GM23338 (cell line): ENCODE results near the gene ADAMTS17. TPM values are rescaled to one million over a fixed set of nuclear protein-coding genes. Genes with fewer than 3 reads are reported as not detected.
A peak's percentile ranks its signal among the peaks of the same experiment; 100 is the strongest.

Source experiments
- ATAC-seq: fragments of 200-7000 bp; cut with Tn5 transposase; 3 replicates; pipeline ENCODE4 v1.9.1; 2020
- DNase-seq: peaks from one replicate; pipeline ENCODE4 v3.0.0-alpha.2; 2015; ENCODE audit warnings: low spot score
- H2AFZ ChIP-seq: fragments of 200-600 bp; sonication (generic); 2 replicates; pipeline ENCODE4 v1.8.0; 2016; ENCODE audit warnings: antibody characterized with exemption, mild to moderate bottlenecking, moderate library complexity
- H3F3A ChIP-seq: fragments of 200-600 bp; sonication (generic); replicated peaks from 2 replicates; pipeline ENCODE4 v1.8.0; 2017; ENCODE audit warnings: antibody characterized with exemption, mixed run types, low read depth
- H3K27ac ChIP-seq: fragments of 200-600 bp; sonication (generic); 2 replicates; pipeline ENCODE4 v1.6.1; 2016; ENCODE audit warnings: low read depth
- H3K27me3 ChIP-seq: fragments of 200-600 bp; sonication (generic); 2 replicates; pipeline ENCODE4 v1.8.0; 2016; ENCODE audit warnings: mild to moderate bottlenecking, mixed run types, moderate library complexity; ENCODE audit not compliant: insufficient read depth
- H3K36me3 ChIP-seq: fragments of 200-600 bp; sonication (generic); 2 replicates; pipeline ENCODE4 v1.8.0; 2016; ENCODE audit warnings: mild to moderate bottlenecking; ENCODE audit not compliant: insufficient read depth
- H3K4me1 ChIP-seq: fragments of 200-600 bp; sonication (generic); 2 replicates; pipeline ENCODE4 v1.8.0; 2016; ENCODE audit warnings: mild to moderate bottlenecking, moderate library complexity; ENCODE audit not compliant: insufficient read depth
- H3K4me2 ChIP-seq: fragments of 200-600 bp; sonication (generic); 2 replicates; pipeline ENCODE4 v1.7.1; 2017; ENCODE audit warnings: mixed run types
- H3K4me3 ChIP-seq: fragments of 200-600 bp; sonication (generic); 2 replicates; pipeline ENCODE4 v1.6.1; 2016; ENCODE audit warnings: mixed run types
- H3K79me2 ChIP-seq: fragments of 200-600 bp; sonication (generic); replicated peaks from 2 replicates; pipeline ENCODE4 v1.8.0; 2017; ENCODE audit warnings: mild to moderate bottlenecking; ENCODE audit not compliant: insufficient read depth
- H3K9me2 ChIP-seq: fragments of 200-600 bp; sonication (generic); 2 replicates; pipeline ENCODE4 v1.8.0; 2017; ENCODE audit not compliant: insufficient read depth
- H4K20me1 ChIP-seq: fragments of 200-600 bp; sonication (generic); replicated peaks from 2 replicates; pipeline ENCODE4 v1.8.0; 2017; ENCODE audit warnings: mild to moderate bottlenecking; ENCODE audit not compliant: insufficient read depth
- H3K27ac Mint-ChIP-seq: 2 replicates; pipeline ENCODE4 v1.8.0; 2020; ENCODE audit warnings: inconsistent platforms, mild to moderate bottlenecking, moderate library complexity, mixed read lengths
- H3K27me3 Mint-ChIP-seq: 3 replicates; pipeline ENCODE4 v1.8.0; 2022; ENCODE audit warnings: low read depth, mild to moderate bottlenecking, moderate library complexity, mixed read lengths, inconsistent platforms; ENCODE audit not compliant: insufficient read depth, poor library complexity
- H3K36me3 Mint-ChIP-seq: 3 replicates; pipeline ENCODE4 v1.8.0; 2021; ENCODE audit warnings: low read depth, mild to moderate bottlenecking, inconsistent platforms, moderate library complexity, mixed read lengths
- H3K4me1 Mint-ChIP-seq: 3 replicates; pipeline ENCODE4 v1.8.0; 2020; ENCODE audit warnings: mild to moderate bottlenecking, inconsistent platforms, mixed read lengths
- H3K4me3 Mint-ChIP-seq: 3 replicates; pipeline ENCODE4 v1.8.0; 2021; ENCODE audit warnings: moderate library complexity, mild to moderate bottlenecking, inconsistent platforms, mixed read lengths
- H3K9me3 Mint-ChIP-seq: 3 replicates; pipeline ENCODE4 v1.8.0; 2020; ENCODE audit warnings: moderate library complexity, mild to moderate bottlenecking, inconsistent platforms, mixed read lengths
- CREB1 ChIP-seq: fragments of 250-450 bp; sonication (Bioruptor Pico); IDR thresholded peaks from 2 replicates; pipeline ENCODE4 v1.5.0; 2020; ENCODE audit warnings: low read depth, mild to moderate bottlenecking, moderate library complexity
- EZH2 ChIP-seq: fragments of 200-600 bp; sonication (generic); IDR thresholded peaks from one replicate; pipeline ENCODE4 v1.8.0; 2017; ENCODE audit warnings: antibody characterized with exemption, mild to moderate bottlenecking, low read depth; ENCODE audit not compliant: unreplicated experiment
- EZH2phosphoT487 ChIP-seq: fragments of 200-600 bp; sonication (generic); IDR thresholded peaks from one replicate; pipeline ENCODE4 v1.8.1; 2018; ENCODE audit warnings: antibody characterized with exemption; ENCODE audit not compliant: unreplicated experiment
- JUNB ChIP-seq: IDR thresholded peaks from one replicate; pipeline ENCODE4 v1.6.1; 2016; ENCODE audit warnings: antibody characterized with exemption; ENCODE audit not compliant: unreplicated experiment
- NANOG ChIP-seq: IDR thresholded peaks from 2 replicates; pipeline ENCODE4 v1.6.1; 2016; ENCODE audit warnings: antibody characterized with exemption, borderline replicate concordance
- POLR2AphosphoS5 ChIP-seq: IDR thresholded peaks from 2 replicates; pipeline ENCODE4 v1.6.1; 2016; ENCODE audit warnings: antibody characterized with exemption, low read depth
- STAT1 ChIP-seq: IDR thresholded peaks from one replicate; pipeline ENCODE4 v1.6.1; 2016; ENCODE audit warnings: antibody characterized with exemption; ENCODE audit not compliant: unreplicated experiment
- ZNF114 ChIP-seq: fragments of 250-450 bp; sonication (Bioruptor Pico); IDR thresholded peaks from 2 replicates; pipeline ENCODE4 v1.5.0; 2020; ENCODE audit warnings: mild to moderate bottlenecking, moderate library complexity
- long read RNA-seq: library from polyadenylated mRNA; unstranded; transcript quantifications from one replicate; pipeline ENCODE4 v2.0.0, GENCODE V29; 2020; ENCODE audit not compliant: unreplicated experiment
- polyA plus RNA-seq: library from polyadenylated mRNA; unstranded; fragments of >200 nt; fragmentation: Nextera tagmentation; extraction: Ambion mirVana; gene quantifications from 2 replicates; pipeline ENCODE4 v1.2.1, GENCODE V29; 2016
- total RNA-seq: library from RNA; depleted of rRNA; stranded (reverse); fragments of >200 nt; shearing (Covaris generic); gene quantifications from 2 replicates; pipeline ENCODE4 v1.2.3, GENCODE V29; 2014; rRNA removed
- TF ChIP-seq, protein P1 (sequence below): IDR thresholded peaks from 2 replicates; pipeline ENCODE4 v1.6.1; 2016; ENCODE audit warnings: antibody characterized with exemption
- TF ChIP-seq, protein P2 (sequence below), 2 experiments: fragments of 200-600 bp in 1 of 2; sonication (generic) in 1 of 2; conservative IDR thresholded peaks; 2 replicates each; pipeline versions ENCODE4 v1.5.1 to v1.6.1; 2016 to 2017; ENCODE audit warnings: antibody characterized with exemption in 2 of 2, low read depth in 2 of 2, mild to moderate bottlenecking in 2 of 2, moderate library complexity in 1 of 2
- TF ChIP-seq, protein P3 (sequence below): IDR thresholded peaks from one replicate; pipeline ENCODE4 v1.6.1; 2018; ENCODE audit warnings: antibody characterized with exemption; ENCODE audit not compliant: unreplicated experiment

ADAMTS17 gene, protein sequence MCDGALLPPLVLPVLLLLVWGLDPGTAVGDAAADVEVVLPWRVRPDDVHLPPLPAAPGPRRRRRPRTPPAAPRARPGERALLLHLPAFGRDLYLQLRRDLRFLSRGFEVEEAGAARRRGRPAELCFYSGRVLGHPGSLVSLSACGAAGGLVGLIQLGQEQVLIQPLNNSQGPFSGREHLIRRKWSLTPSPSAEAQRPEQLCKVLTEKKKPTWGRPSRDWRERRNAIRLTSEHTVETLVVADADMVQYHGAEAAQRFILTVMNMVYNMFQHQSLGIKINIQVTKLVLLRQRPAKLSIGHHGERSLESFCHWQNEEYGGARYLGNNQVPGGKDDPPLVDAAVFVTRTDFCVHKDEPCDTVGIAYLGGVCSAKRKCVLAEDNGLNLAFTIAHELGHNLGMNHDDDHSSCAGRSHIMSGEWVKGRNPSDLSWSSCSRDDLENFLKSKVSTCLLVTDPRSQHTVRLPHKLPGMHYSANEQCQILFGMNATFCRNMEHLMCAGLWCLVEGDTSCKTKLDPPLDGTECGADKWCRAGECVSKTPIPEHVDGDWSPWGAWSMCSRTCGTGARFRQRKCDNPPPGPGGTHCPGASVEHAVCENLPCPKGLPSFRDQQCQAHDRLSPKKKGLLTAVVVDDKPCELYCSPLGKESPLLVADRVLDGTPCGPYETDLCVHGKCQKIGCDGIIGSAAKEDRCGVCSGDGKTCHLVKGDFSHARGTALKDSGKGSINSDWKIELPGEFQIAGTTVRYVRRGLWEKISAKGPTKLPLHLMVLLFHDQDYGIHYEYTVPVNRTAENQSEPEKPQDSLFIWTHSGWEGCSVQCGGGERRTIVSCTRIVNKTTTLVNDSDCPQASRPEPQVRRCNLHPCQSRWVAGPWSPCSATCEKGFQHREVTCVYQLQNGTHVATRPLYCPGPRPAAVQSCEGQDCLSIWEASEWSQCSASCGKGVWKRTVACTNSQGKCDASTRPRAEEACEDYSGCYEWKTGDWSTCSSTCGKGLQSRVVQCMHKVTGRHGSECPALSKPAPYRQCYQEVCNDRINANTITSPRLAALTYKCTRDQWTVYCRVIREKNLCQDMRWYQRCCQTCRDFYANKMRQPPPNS
- 0.74 and 3.8 TPM in 2 replicates for total RNA-seq
- polyA plus RNA-seq: 0.60 and 0.70 TPM in 2 replicates
- long read RNA-seq, partial matches to known transcripts: 0 of 2 reads
- long read RNA-seq, other reads (novel, unspliced or antisense): 2 of 2 reads

DNA sequence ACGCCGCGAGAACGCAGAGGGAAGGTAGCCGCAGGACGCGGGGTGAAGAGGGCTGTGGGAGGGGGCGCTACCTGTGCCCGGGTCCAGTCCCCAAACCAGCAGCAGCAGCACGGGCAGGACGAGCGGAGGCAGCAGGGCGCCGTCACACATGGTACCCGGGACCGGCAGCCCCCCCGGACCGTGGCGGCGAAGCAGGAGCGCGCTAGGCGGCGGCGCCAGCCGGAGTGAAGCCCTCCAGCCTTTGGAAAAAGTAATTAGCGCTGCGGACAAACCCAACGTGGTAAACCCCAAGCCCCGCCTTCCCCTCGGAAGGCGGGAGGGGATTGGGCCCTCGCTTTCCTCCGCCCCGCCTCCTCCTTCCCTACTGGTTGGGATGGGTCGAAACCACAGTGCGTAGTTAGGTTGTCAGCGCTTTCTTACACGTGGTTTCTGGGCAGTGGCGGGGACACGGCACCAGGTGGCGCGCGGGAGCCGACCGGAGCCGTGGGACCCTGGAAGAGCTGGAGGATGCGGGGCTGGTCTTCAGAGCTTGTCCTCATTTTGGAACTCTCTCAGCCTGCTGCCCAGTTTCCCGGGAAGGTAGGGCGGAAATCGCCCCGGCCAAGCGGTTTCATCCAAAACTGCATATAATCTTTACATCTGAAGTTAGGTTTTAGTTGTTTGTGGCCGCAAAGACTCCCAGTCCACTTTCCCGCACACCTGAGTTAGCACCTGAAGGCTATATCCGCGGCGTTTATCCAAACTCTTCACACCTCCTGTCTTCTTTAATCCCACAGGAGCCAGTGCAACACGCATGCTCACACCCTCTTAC is at the start of gene ADAMTS17:
Gene ADAMTS17, minus strand, starts transcription at position 226 of the 811 bp plus-strand sequence. Its CDS starts 76 bp downstream, at position 150.
- 0 out of 2 replicates have a peak, but pooled peaks cover 7% of the 10 kb centered on the region for H3K4me1 ChIP-seq
- H3K36me3 ChIP-seq: no peaks in the 10 kb centered on the region
- Mint-ChIP-seq H3K4me3 (peak within 1 kb of the TSS; percentile 64), H3K4me1 (peaks cover 24% of the 10 kb centered on the region), H3K36me3 (no peaks in the 10 kb centered on the region; the same call in 2 of the 3 replicates), H3K27ac (no peak within 1 kb of the TSS), H3K9me3 (no peaks in the 10 kb centered on the region), H3K27me3 (peaks cover 29% of the 10 kb centered on the region)
- H3K4me2 ChIP-seq: peak within 1 kb of the TSS; percentile 88
- peak within 1 kb of the TSS; percentile 97 for H2AFZ ChIP-seq
- H4K20me1 ChIP-seq: no peaks in the 10 kb centered on the region
- no peaks in the 10 kb centered on the region for H3K9me2 ChIP-seq
- no peak within 1 kb of the TSS for H3K27ac ChIP-seq
- DNase-seq: peak; percentile 97
- ATAC-seq: peak; percentile 87
- peaks cover 41% of the 10 kb centered on the region for H3K27me3 ChIP-seq
- no peaks in the 10 kb centered on the region for H3K79me2 ChIP-seq
- no peaks in the 10 kb centered on the region for H3F3A ChIP-seq
- peak within 1 kb of the TSS; percentile 71 for H3K4me3 ChIP-seq
- TF ChIP-seq, protein P1, sequence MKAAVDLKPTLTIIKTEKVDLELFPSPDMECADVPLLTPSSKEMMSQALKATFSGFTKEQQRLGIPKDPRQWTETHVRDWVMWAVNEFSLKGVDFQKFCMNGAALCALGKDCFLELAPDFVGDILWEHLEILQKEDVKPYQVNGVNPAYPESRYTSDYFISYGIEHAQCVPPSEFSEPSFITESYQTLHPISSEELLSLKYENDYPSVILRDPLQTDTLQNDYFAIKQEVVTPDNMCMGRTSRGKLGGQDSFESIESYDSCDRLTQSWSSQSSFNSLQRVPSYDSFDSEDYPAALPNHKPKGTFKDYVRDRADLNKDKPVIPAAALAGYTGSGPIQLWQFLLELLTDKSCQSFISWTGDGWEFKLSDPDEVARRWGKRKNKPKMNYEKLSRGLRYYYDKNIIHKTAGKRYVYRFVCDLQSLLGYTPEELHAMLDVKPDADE: no peak
- TF ChIP-seq CREB1 (CRISPR knock-in tag): peak; percentile 84
- TF ChIP-seq POLR2AphosphoS5: no peak
- TF ChIP-seq, protein P2, sequence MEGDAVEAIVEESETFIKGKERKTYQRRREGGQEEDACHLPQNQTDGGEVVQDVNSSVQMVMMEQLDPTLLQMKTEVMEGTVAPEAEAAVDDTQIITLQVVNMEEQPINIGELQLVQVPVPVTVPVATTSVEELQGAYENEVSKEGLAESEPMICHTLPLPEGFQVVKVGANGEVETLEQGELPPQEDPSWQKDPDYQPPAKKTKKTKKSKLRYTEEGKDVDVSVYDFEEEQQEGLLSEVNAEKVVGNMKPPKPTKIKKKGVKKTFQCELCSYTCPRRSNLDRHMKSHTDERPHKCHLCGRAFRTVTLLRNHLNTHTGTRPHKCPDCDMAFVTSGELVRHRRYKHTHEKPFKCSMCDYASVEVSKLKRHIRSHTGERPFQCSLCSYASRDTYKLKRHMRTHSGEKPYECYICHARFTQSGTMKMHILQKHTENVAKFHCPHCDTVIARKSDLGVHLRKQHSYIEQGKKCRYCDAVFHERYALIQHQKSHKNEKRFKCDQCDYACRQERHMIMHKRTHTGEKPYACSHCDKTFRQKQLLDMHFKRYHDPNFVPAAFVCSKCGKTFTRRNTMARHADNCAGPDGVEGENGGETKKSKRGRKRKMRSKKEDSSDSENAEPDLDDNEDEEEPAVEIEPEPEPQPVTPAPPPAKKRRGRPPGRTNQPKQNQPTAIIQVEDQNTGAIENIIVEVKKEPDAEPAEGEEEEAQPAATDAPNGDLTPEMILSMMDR (conservative IDR thresholded peaks at IDR 0.05; ENCODE audit: low read depth in 2 of 2): peak; percentile 79 to 84
- TF ChIP-seq ZNF114 (CRISPR knock-in tag): no peak
- no peak for TF ChIP-seq JUNB
- TF ChIP-seq NANOG: no peak
- no peak for TF ChIP-seq STAT1
- TF ChIP-seq EZH2phosphoT487: no peak
- peak; percentile 49 for TF ChIP-seq EZH2
- TF ChIP-seq, protein P3, sequence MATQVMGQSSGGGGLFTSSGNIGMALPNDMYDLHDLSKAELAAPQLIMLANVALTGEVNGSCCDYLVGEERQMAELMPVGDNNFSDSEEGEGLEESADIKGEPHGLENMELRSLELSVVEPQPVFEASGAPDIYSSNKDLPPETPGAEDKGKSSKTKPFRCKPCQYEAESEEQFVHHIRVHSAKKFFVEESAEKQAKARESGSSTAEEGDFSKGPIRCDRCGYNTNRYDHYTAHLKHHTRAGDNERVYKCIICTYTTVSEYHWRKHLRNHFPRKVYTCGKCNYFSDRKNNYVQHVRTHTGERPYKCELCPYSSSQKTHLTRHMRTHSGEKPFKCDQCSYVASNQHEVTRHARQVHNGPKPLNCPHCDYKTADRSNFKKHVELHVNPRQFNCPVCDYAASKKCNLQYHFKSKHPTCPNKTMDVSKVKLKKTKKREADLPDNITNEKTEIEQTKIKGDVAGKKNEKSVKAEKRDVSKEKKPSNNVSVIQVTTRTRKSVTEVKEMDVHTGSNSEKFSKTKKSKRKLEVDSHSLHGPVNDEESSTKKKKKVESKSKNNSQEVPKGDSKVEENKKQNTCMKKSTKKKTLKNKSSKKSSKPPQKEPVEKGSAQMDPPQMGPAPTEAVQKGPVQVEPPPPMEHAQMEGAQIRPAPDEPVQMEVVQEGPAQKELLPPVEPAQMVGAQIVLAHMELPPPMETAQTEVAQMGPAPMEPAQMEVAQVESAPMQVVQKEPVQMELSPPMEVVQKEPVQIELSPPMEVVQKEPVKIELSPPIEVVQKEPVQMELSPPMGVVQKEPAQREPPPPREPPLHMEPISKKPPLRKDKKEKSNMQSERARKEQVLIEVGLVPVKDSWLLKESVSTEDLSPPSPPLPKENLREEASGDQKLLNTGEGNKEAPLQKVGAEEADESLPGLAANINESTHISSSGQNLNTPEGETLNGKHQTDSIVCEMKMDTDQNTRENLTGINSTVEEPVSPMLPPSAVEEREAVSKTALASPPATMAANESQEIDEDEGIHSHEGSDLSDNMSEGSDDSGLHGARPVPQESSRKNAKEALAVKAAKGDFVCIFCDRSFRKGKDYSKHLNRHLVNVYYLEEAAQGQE: no peak
